Right cardiac atrium (tissue), 5 donors: Measurements from ENCODE around the gene IDH2. TPM values are rescaled to one million over a fixed set of nuclear protein-coding genes. Genes with fewer than 3 reads are reported as not detected.
A peak's percentile ranks its signal among the peaks of the same experiment; 100 is the strongest.

ENCODE experiments used
- ATAC-seq, 2 donors: fragments of 200-7000 bp; cut with Tn5 transposase; one replicate each; pipeline versions ENCODE4 v1.8.0 to v1.9.1; 2020; ENCODE audit warnings: moderate library complexity in 2 of 2, mild to moderate bottlenecking in 1 of 2
- DNase-seq, 3 donors: peaks; one replicate each; pipeline ENCODE4 v3.0.0-alpha.2; 2020
- H3K27ac ChIP-seq: one replicate; pipeline ENCODE4 v1.5.1; 2013; ENCODE audit warnings: mild to moderate bottlenecking, low read length, control low read depth, moderate library complexity
- H3K27me3 ChIP-seq: one replicate; pipeline ENCODE4 v1.6.1; 2013; ENCODE audit not compliant: control insufficient read depth, insufficient read depth
- H3K4me1 ChIP-seq: one replicate; pipeline ENCODE4 v1.6.1; 2013; ENCODE audit warnings: low read length; ENCODE audit not compliant: control insufficient read depth, insufficient read depth
- H3K4me3 ChIP-seq: one replicate; pipeline ENCODE4 v1.5.1; 2013; ENCODE audit warnings: low read length, control low read depth
- H3K9me3 ChIP-seq: one replicate; pipeline ENCODE4 v1.6.1; 2013; ENCODE audit warnings: low read length; ENCODE audit not compliant: control insufficient read depth
- WGBS: extraction: QIAGEN DNeasy Blood & Tissue Kit; methylation state at CpG from one replicate; pipeline ENCODE4 v1.1.7; 2013; 5-methylcytosine and 5-hydroxymethylcytosine counted together
- intact Hi-C, 4 donors: fragments of 100-400 bp; cut with DNase I; formaldehyde crosslinking; loops; one replicate each; pipeline versions ENCODE4 v1.11.0 to v1.14.0; 2022 to 2023
- polyA plus RNA-seq: library from polyadenylated mRNA; stranded (reverse); fragments of 200-250 nt; gene quantifications from one replicate; pipeline ENCODE4 v1.2.3, GENCODE V29; 2013
- total RNA-seq, 4 donors: library from RNA; stranded (reverse); fragmentation: NEBNext Ultra II Directional; extraction: Animal tissue kit (Norgen Biotek cat#: 25700); gene quantifications; one replicate each; pipeline ENCODE4 v1.2.1, GENCODE V29; 2021
- donor health status: healthy with polysubstance abuse.
- donor health status: DM: no; HTN: yes; CAD: no.
- donor health status: DM: no; HTN: no; CAD: no.
- donor health status: DM: no; HTN: yes; CAD: no; lungs with severe emphysema.
- donor health status: DM: yes; HTN: yes; CAD: no.

IDH2 gene
- total and polyA plus RNA-seq, 5 donors: 203 to 275 (median 237) TPM

- Histone ChIP-seq H3K9me3 (no peaks in the 10 kb centered on the region), H3K4me1 (peaks cover 15% of the 10 kb centered on the region), H3K4me3 (no peak overlapping the region), H3K27ac (peak overlapping the region; percentile 85), H3K27me3 (no peaks in the 10 kb centered on the region)
- DNase-seq (no peak), ATAC-seq (no peak)
- WGBS: 87% methylated on average over 10 of the region's 10 CpGs
- intact Hi-C loops: no loop called here
Measured at GRCh38 chr15:90099072-90099867, 3.0 kb downstream of the IDH2 start.

GRCh38 chr15:90097475-90097874 lies 4.8 kb downstream of the IDH2 start:
- DNase-seq (no peak), ATAC-seq (no peak)
- intact Hi-C loops: no loop called here
- Histone ChIP-seq H3K27me3 (no peaks in the 10 kb centered on the region), H3K4me1 (peaks cover 14% of the 10 kb centered on the region), H3K4me3 (no peak overlapping the region), H3K27ac (no peak overlapping the region), H3K9me3 (no peaks in the 10 kb centered on the region)
- WGBS: 50% methylated on average over 4 of the region's 4 CpGs

- Histone ChIP-seq H3K4me1 (peaks cover 8% of the 10 kb centered on the region), H3K9me3 (no peaks in the 10 kb centered on the region), H3K27ac (no peak overlapping the region), H3K4me3 (no peak overlapping the region), H3K27me3 (no peaks in the 10 kb centered on the region)
- ATAC-seq: no peak
- 57% methylated on average over 3 of the region's 3 CpGs for WGBS
- intact Hi-C loops: no loop called here
- no peak for DNase-seq
Measured at GRCh38 chr15:90095521-90095959, 6.7 kb downstream of the IDH2 start.

GRCh38 chr15:90091156-90091931 lies 10.9 kb downstream of the IDH2 start:
- H3K4me3 ChIP-seq: no peak overlapping the region

GRCh38 chr15:90090226-90090848 lies 11.9 kb downstream of the IDH2 start:
- Histone ChIP-seq H3K9me3 (no peaks in the 10 kb centered on the region), H3K27me3 (no peaks in the 10 kb centered on the region), H3K4me3 (no peak overlapping the region), H3K4me1 (peaks cover under 1% of the 10 kb centered on the region), H3K27ac (no peak overlapping the region)
- intact Hi-C loops: no loop called here
- ATAC-seq: no peak
- no peak for DNase-seq
- WGBS: 87% methylated on average over 11 of the region's 11 CpGs

More at GRCh38 chr15:90091156-90091931, 10.9 kb downstream of the IDH2 start:
- Histone ChIP-seq H3K4me1 (peaks cover 2% of the 10 kb centered on the region), H3K9me3 (no peaks in the 10 kb centered on the region), H3K27me3 (no peaks in the 10 kb centered on the region), H3K27ac (no peak overlapping the region)
- ATAC-seq (no peak), DNase-seq (no peak)
- intact Hi-C loops: no loop called here
- WGBS: 75% methylated on average over 17 of the region's 17 CpGs

- DNase-seq: peak in 1 of 3 donors; percentile 70
- intact Hi-C loops: loop anchor here in 1 of 4 donors (10.0 kb wide), 1 partner anchor 323 kb away; no protein-coding TSS in a partner anchor
- no peaks in the 10 kb centered on the region for H3K4me1 ChIP-seq
- 79% methylated on average over 19 of the region's 20 CpGs for WGBS
- peak in 1 of 2 donors; percentile 33 for ATAC-seq
- H3K9me3 ChIP-seq: no peaks in the 10 kb centered on the region
- H3K27ac ChIP-seq: no peak overlapping the region
- no peaks in the 10 kb centered on the region for H3K27me3 ChIP-seq
- H3K4me3 ChIP-seq: no peak overlapping the region
Measured at GRCh38 chr15:90087454-90088154, 14.7 kb downstream of the IDH2 start.

GRCh38 chr15:90086868-90087268 lies 15.4 kb downstream of the IDH2 start:
- no peak overlapping the region for H3K4me3 ChIP-seq
- ATAC-seq (peak in 1 of 2 donors; percentile 41), DNase-seq (no peak)
- H3K27ac ChIP-seq: no peak overlapping the region
- no peaks in the 10 kb centered on the region for H3K4me1 ChIP-seq
- 91% methylated on average over 7 of the region's 7 CpGs for WGBS
- intact Hi-C loops: loop anchor here in 1 of 4 donors (10.0 kb wide), 1 partner anchor 322 kb away; no protein-coding TSS in a partner anchor
- H3K27me3 ChIP-seq: no peaks in the 10 kb centered on the region
- H3K9me3 ChIP-seq: no peaks in the 10 kb centered on the region

- Histone ChIP-seq H3K4me3 (no peak overlapping the region), H3K27me3 (no peaks in the 10 kb centered on the region), H3K27ac (no peak overlapping the region), H3K9me3 (no peaks in the 10 kb centered on the region), H3K4me1 (no peaks in the 10 kb centered on the region)
- DNase-seq (no peak), ATAC-seq (no peak)
- 85% methylated on average over 3 of the region's 3 CpGs for WGBS
- intact Hi-C loops: loop anchor here in 1 of 4 donors (10.0 kb wide), 1 partner anchor 321 kb away; no protein-coding TSS in a partner anchor
Measured at GRCh38 chr15:90085565-90085964, 16.7 kb downstream of the IDH2 start.

- no peak for ATAC-seq
- Histone ChIP-seq H3K4me3 (no peak overlapping the region), H3K4me1 (no peaks in the 10 kb centered on the region), H3K27me3 (no peaks in the 10 kb centered on the region), H3K9me3 (no peaks in the 10 kb centered on the region), H3K27ac (no peak overlapping the region)
- intact Hi-C loops: loop anchor here in 2 of 4 donors (5.0 to 10.0 kb wide), 2 partner anchors 188 to 320 kb away; no protein-coding TSS in a partner anchor
- 87% methylated on average over 18 of the region's 18 CpGs for WGBS
- no peak for DNase-seq
Measured at GRCh38 chr15:90084876-90085423, 17.3 kb downstream of the IDH2 start.

GRCh38 chr15:90083954-90084607 lies 18.2 kb downstream of the IDH2 start:
- H3K9me3 ChIP-seq: no peaks in the 10 kb centered on the region
- intact Hi-C loops: loop anchor here in 2 of 4 donors (5.0 to 10.0 kb wide), 2 partner anchors 187 to 319 kb away; no protein-coding TSS in a partner anchor
- H3K27ac ChIP-seq: no peak overlapping the region
- 79% methylated on average over 14 of the region's 14 CpGs for WGBS
- H3K4me1 ChIP-seq: no peaks in the 10 kb centered on the region
- no peaks in the 10 kb centered on the region for H3K27me3 ChIP-seq
- no peak overlapping the region for H3K4me3 ChIP-seq
- DNase-seq (no peak), ATAC-seq (no peak)
